ENCODE data around the gene SPIB.

SPIB gene

DNA sequence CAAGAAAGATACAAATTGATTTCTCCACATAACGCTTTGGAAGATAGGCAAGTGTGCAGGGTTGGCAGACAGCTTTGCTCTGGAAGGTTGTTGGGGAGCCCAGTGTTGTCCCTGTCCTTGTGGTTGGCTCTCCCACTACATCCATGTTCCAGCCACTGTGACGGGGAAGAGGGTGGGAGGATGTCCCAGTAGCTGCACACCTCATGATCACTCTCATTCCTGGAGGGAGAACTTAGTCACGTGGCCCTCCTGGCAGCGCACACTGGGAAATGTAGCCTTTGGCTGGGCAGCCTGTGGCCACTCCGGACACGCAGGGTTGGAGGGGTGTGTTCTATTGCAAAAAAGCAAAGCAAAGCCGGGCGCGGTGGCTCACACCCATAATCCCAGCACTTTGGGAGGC is 24.7 kb upstream of the SPIB start:
- TF ChIP-seq, protein P1, sequence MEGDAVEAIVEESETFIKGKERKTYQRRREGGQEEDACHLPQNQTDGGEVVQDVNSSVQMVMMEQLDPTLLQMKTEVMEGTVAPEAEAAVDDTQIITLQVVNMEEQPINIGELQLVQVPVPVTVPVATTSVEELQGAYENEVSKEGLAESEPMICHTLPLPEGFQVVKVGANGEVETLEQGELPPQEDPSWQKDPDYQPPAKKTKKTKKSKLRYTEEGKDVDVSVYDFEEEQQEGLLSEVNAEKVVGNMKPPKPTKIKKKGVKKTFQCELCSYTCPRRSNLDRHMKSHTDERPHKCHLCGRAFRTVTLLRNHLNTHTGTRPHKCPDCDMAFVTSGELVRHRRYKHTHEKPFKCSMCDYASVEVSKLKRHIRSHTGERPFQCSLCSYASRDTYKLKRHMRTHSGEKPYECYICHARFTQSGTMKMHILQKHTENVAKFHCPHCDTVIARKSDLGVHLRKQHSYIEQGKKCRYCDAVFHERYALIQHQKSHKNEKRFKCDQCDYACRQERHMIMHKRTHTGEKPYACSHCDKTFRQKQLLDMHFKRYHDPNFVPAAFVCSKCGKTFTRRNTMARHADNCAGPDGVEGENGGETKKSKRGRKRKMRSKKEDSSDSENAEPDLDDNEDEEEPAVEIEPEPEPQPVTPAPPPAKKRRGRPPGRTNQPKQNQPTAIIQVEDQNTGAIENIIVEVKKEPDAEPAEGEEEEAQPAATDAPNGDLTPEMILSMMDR (conservative IDR thresholded peaks at IDR 0.05) = no peak
- no peak overlapping the region for H3K27ac ChIP-seq

DNA sequence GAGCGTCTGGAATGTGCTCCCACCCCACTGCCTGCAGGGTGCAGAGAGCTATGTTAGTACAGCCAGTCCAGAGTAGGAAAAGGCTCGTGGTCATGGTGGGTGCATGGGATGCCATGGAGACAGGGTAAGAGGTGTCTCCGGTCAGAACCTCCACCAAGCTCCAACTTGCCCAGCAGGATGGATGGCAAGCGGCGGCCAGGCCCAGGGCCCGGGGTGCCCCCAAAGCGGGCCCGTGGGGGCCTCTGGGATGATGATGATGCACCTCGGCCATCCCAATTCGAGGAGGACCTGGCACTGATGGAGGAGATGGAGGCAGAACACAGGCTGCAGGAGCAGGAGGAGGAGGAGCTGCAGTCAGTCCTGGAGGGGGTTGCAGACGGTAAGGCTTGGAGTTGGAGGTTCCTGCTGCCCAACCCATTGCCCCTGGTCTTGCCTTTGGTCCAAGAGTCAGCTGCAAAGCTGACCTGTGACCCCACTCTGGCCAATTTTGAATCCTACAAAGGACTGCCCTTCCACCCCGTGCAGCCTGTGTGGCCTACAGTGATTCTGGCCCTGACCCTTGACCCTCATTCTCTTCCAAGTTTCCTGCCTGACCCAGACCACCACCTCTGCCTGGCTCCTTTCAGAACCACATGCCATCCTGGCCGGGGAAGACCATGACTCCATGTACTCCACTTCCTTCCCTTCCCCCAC is 19.9 kb upstream of the SPIB start:
- TF ChIP-seq, protein P1 (conservative IDR thresholded peaks at IDR 0.05) = no peak
- H3K27ac ChIP-seq = no peak overlapping the region

DNA sequence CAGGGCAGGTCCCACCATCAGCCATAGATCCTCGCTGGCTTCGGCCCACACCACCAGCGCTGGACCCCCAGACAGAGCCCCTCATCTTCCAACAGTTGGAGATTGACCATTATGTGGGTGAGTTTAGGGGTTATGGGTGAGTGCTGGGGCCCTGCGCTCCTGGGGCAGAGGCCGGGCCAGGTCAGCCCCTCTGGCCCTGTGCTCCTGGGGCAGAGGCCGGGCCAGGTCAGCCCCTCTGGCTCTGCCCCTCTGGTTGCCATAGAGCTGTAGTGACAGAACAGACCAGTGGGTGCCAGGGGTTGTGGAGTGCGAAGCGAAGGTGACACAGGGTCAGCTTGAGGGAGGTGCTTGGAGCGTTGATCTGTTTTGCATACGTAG is 19.4 kb upstream of the SPIB start:
- H3K27ac ChIP-seq = no peak overlapping the region
- TF ChIP-seq, protein P1 (conservative IDR thresholded peaks at IDR 0.05) = no peak

DNA sequence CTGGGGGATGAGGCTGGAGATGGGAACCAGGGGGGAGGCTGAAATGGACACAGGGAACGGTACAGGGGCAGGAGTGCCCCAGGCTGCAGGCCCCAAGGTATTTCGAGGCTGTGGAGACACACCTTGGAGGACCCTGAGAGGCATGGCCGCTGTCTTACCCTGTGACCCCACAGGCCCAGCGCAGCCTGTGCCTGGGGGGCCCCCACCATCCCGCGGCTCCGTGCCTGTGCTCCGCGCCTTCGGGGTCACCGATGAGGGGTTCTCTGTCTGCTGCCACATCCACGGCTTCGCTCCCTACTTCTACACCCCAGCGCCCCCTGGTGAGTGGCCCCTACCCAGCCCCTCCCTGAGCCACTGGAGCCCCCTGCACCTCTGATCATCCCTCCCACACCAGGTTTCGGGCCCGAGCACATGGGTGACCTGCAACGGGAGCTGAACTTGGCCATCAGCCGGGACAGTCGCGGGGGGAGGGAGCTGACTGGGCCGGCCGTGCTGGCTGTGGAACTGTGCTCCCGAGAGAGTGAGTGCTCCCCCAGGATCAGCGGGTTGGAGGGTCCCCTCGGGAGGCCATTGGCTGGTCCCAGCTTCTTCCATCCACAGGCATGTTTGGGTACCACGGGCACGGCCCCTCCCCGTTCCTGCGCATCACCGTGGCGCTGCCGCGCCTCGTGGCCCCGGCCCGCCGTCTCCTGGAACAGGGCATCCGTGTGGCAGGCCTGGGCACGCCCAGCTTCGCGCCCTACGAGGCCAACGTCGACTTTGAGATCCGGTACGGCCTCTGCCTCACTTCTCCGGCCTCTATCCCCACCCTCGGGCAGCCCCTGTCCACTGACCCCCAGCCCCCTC is 16.9 kb upstream of the SPIB start:
- TF ChIP-seq, protein P1 (conservative IDR thresholded peaks at IDR 0.05) = no peak

DNA sequence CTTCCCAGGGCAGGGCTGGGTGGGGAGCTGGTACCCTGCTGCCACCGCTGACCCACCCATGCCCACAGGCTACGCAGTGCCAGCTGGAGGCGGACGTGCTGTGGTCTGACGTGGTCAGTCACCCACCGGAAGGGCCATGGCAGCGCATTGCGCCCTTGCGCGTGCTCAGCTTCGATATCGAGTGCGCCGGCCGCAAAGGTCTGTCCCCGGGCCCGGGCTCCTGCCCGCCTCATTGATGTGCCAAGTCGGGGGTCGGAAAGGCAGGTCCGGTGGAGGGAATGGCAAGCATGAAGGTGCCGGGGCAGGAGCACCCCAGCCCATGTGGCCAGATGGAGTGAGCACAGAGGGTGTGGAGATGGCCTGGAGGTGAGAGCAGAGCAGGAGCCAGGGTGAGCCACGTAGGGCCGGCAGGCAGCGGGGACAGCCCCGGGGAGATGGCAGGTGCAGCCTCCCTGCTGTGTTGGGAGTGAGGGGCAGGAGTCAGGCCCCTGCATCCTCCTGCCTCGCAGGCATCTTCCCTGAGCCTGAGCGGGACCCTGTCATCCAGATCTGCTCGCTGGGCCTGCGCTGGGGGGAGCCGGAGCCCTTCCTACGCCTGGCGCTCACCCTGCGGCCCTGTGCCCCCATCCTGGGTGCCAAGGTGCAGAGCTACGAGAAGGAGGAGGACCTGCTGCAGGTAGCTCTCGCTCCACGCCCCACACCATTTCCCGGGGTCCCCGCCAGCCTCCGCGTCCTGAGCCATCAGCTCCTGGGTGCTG is 16.0 kb upstream of the SPIB start:
- no peak overlapping the region for H3K27ac ChIP-seq
- TF ChIP-seq, protein P1 (conservative IDR thresholded peaks at IDR 0.05) = no peak

More for the DNA sequence above, 16.9 kb upstream of the SPIB start:
- no peak overlapping the region for H3K27ac ChIP-seq

DNA sequence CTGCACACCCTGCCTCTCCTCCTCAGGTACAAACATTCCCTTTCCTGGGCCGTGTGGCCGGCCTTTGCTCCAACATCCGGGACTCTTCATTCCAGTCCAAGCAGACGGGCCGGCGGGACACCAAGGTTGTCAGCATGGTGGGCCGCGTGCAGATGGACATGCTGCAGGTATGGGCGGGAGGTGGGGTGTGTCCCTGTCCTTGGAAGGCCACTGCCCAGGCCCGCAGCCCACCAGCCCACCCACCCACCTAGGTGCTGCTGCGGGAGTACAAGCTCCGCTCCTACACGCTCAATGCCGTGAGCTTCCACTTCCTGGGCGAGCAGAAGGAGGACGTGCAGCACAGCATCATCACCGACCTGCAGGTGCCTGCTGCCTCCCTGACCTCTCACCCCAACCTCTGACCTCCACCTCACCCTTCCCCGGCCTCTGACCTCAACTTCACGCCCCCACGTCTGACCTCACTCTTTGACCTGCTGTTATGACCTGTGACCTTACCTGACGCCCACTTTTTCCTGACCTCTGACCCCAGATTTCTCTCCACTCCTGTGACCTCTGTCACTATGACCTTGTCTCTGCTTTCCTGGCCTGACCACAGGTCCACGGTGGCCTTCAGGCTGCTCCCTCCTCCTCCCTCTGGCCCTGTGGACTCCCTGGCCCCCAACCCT is 12.4 kb upstream of the SPIB start:
- H3K27ac ChIP-seq = no peak overlapping the region
- TF ChIP-seq, protein P1 (conservative IDR thresholded peaks at IDR 0.05) = no peak

Measured in VCaP (cell line).